HepG2 (cell line): ENCODE measurements around the gene PIK3C2B. TPM values are rescaled to one million over a fixed set of nuclear protein-coding genes. Genes with fewer than 3 reads are reported as not detected.

Experiments used
- ATAC-seq: fragments of 200-7000 bp; cut with Tn5 transposase; 3 replicates; pipeline ENCODE4 v1.9.1; 2020; ENCODE audit warnings: mild to moderate bottlenecking, moderate library complexity
- BruUV-seq: library from RNA; stranded (reverse); fragments of 400-500 nt; replicated peaks from 2 replicates; lab custom pipeline; 2021; lab: Mats Ljungman, UMichigan
- CTCF ChIA-PET: fragments of 300-600 bp; formaldehyde crosslinking; extraction: SDS; loops from one replicate; lab custom pipeline; 2021; ENCODE audit warnings: low total read pairs, inconsistent platforms, low intra/inter-chr PET ratio; lab: Yijun Ruan, JAX
- POLR2A ChIA-PET: fragments of 350-600 bp; sonication (Branson Sonifier 250); formaldehyde crosslinking; loops from one replicate; lab custom pipeline; 2020; ENCODE audit warnings: antibody characterized with exemption, inconsistent platforms; lab: Yijun Ruan, JAX
- DNase-seq: peaks from one replicate; pipeline ENCODE4 v3.0.0-alpha.2; 2015; ENCODE audit warnings: low spot score
- FAIRE-seq: peaks from 3 replicates; lab custom pipeline; 2011; peaks lifted over from hg19 to GRCh38; lab: Jason Lieb, UNC
- H2AFZ ChIP-seq: one replicate; pipeline ENCODE4 v1.6.1; 2011; ENCODE audit warnings: low read length, inconsistent platforms
- H3K27ac ChIP-seq: fragments of 300-600 bp; 3 replicates; pipeline ENCODE4 v1.8.0; 2011; ENCODE audit warnings: mixed run types, mild to moderate bottlenecking, mixed read lengths, low read length, inconsistent platforms; ENCODE audit not compliant: insufficient read depth; ENCODE audit errors: extremely low read length
- H3K27me3 ChIP-seq, 2 experiments: fragments of 200-600 bp in 1 of 2; 2 replicates in 1 of 2; 3 replicates in 1 of 2; pipeline versions ENCODE4 v1.6.0 to v1.8.0; 2011; ENCODE audit warnings: low read length in 2 of 2, mild to moderate bottlenecking in 2 of 2, moderate library complexity in 2 of 2, inconsistent platforms in 1 of 2; ENCODE audit not compliant: insufficient read depth in 2 of 2, control insufficient read depth in 1 of 2
- H3K36me3 ChIP-seq, 2 experiments: fragments of 200-600 bp in 1 of 2; replicated peaks in 1 of 2; 2 replicates in 1 of 2; 3 replicates in 1 of 2; pipeline versions ENCODE4 v1.5.1 to v1.8.0; 2011; ENCODE audit warnings: low read length in 2 of 2, inconsistent platforms in 1 of 2; ENCODE audit not compliant: insufficient read depth in 2 of 2, control insufficient read depth in 1 of 2
- H3K4me1 ChIP-seq: 2 replicates; pipeline ENCODE4 v1.5.1; 2012; ENCODE audit warnings: low read length, inconsistent platforms; ENCODE audit not compliant: insufficient read depth
- H3K4me2 ChIP-seq: 2 replicates; pipeline ENCODE4 v1.6.0; 2011; ENCODE audit warnings: low read depth, low read length, inconsistent platforms
- H3K4me3 ChIP-seq, 3 experiments: fragments of 200-600 bp in 1 of 3; sonication (generic), shearing (Covaris generic) in 1 of 3; replicated peaks in 1 of 3; 2 replicates each; pipeline ENCODE4 v1.5.1; 2011 to 2016; ENCODE audit warnings: low read length in 3 of 3, inconsistent platforms in 2 of 3, low read depth in 2 of 3, mild to moderate bottlenecking in 2 of 3, control low read depth in 1 of 3, mixed read lengths in 1 of 3; ENCODE audit not compliant: insufficient read depth in 1 of 3
- H3K79me2 ChIP-seq: one replicate; pipeline ENCODE4 v1.6.1; 2011; ENCODE audit warnings: low read length, inconsistent platforms; ENCODE audit not compliant: insufficient read depth
- H3K9ac ChIP-seq: 2 replicates; pipeline ENCODE4 v1.6.0; 2011; ENCODE audit warnings: mild to moderate bottlenecking, low read depth, low read length, inconsistent platforms; ENCODE audit not compliant: insufficient read depth
- H3K9me3 ChIP-seq: 2 replicates; pipeline ENCODE4 v1.5.1; 2012; ENCODE audit warnings: mild to moderate bottlenecking, low read length
- H4K20me1 ChIP-seq: 2 replicates; pipeline ENCODE4 v1.6.0; 2011; ENCODE audit warnings: inconsistent platforms, mild to moderate bottlenecking, low read length, moderate library complexity; ENCODE audit not compliant: insufficient read depth
- BATF2 ChIP-seq: sonication (generic); formaldehyde crosslinking; IDR thresholded peaks from 2 replicates; pipeline ENCODE4 v1.8.0; 2022; ENCODE audit warnings: mild to moderate bottlenecking, missing genetic modification reagents, moderate library complexity
- CENPT ChIP-seq: sonication (generic); formaldehyde crosslinking; IDR thresholded peaks from 2 replicates; pipeline ENCODE4 v1.8.0; 2022; ENCODE audit warnings: low read depth, mild to moderate bottlenecking, moderate library complexity, missing genetic modification reagents
- JUNB ChIP-seq: sonication (generic); formaldehyde crosslinking; IDR thresholded peaks from 2 replicates; pipeline ENCODE4 v1.8.0; 2022; ENCODE audit warnings: missing genetic modification reagents, mild to moderate bottlenecking, borderline replicate concordance
- KLF11 ChIP-seq: IDR thresholded peaks from 2 replicates; pipeline ENCODE4 v1.6.1; 2016; ENCODE audit warnings: missing compliant biosample characterization
- ONECUT2 ChIP-seq: sonication (generic); formaldehyde crosslinking; IDR thresholded peaks from 2 replicates; pipeline ENCODE4 v1.4.0; 2020; ENCODE audit warnings: missing genetic modification reagents
- SIX4 ChIP-seq: sonication (generic); formaldehyde crosslinking; IDR thresholded peaks from 2 replicates; pipeline ENCODE4 v1.4.0; 2020; ENCODE audit warnings: missing genetic modification reagents
- SP4 ChIP-seq: sonication (generic); formaldehyde crosslinking; IDR thresholded peaks from 2 replicates; pipeline ENCODE4 v1.8.1; 2023; ENCODE audit warnings: mild to moderate bottlenecking, missing genetic modification reagents
- TFDP2 ChIP-seq: sonication (generic); formaldehyde crosslinking; IDR thresholded peaks from 2 replicates; pipeline ENCODE4 v1.4.0; 2020; ENCODE audit warnings: missing genetic modification reagents
- ZNF513 ChIP-seq: sonication (generic); formaldehyde crosslinking; conservative IDR thresholded peaks from 2 replicates; pipeline ENCODE4 v1.5.0; 2020; ENCODE audit warnings: missing genetic modification reagents
- WGBS: methylation state at CpG from one replicate; pipeline ENCODE4 v1.1.6; 2017; ENCODE audit warnings: low lambda C conversion rate; 5-methylcytosine and 5-hydroxymethylcytosine counted together
- in situ Hi-C: cut with HindIII; loops from 2 replicates; pipeline ENCODE4 v1.10.0; 2017; ENCODE audit warnings: low pct_unique_long_range_greater_than_20kb; ENCODE audit not compliant: extremely low pct_ligation_motif_present
- intact Hi-C: fragments of 100-400 bp; cut with micrococcal nuclease; formaldehyde crosslinking; loops from one replicate; pipeline ENCODE4 v1.10.0; 2022; ENCODE audit not compliant: unreplicated experiment
- polyA plus RNA-seq, 8 experiments: library from polyadenylated mRNA; depleted of rRNA in 3 of 8; stranded (reverse) in 7 of 8; unstranded in 1 of 8; fragments of >200 nt; fragmentation: Illumina TruSeq in 4 of 8; extraction: Trizol in 4 of 8; gene quantifications; 2 replicates each; pipeline versions ENCODE4 v1.2.1 to v1.2.3, GENCODE V29; 2011 to 2016; ENCODE audit warnings: low read depth in 4 of 8, missing spikeins in 1 of 8, mixed read lengths in 1 of 8; ENCODE audit not compliant: insufficient read depth in 1 of 8
- total RNA-seq, 5 experiments: library from RNA; depleted of rRNA; stranded (reverse); fragments of >200 nt; fragmentation: Illumina TruSeq; extraction: Trizol; gene quantifications; 2 replicates each; pipeline ENCODE4 v1.2.3, GENCODE V29; 2016; ENCODE audit warnings: low read depth in 1 of 5

PIK3C2B gene
- total and polyA plus RNA-seq, 2 of the 13 experiments (the other 11 are each of a cell fraction or from before 2014, with no cell fraction given), result 3.4 to 4.5 TPM

GRCh38 chr1:204468206-204468605 is 26.4 kb downstream of the PIK3C2B start:
- H3K9me3 ChIP-seq, result no peaks in the 10 kb centered on the region
- ChIA-PET CTCF (no interaction called here), POLR2A (no interaction called here)
- H2AFZ ChIP-seq, result no peak overlapping the region
- no peak for ATAC-seq
- H3K27me3 ChIP-seq, result no peaks in the 10 kb centered on the region
- H3K9ac ChIP-seq, result no peak overlapping the region
- intact Hi-C loops (no loop called here), in situ Hi-C loops (no loop called here)
- H3K27ac ChIP-seq, result no peak overlapping the region
- no TSS peak for BruUV-seq
- no peak overlapping the region for H3K4me2 ChIP-seq
- H3K4me3 ChIP-seq, result no peak overlapping the region
- H4K20me1 ChIP-seq, result no peaks in the 10 kb centered on the region
- no peaks in the 10 kb centered on the region for H3K4me1 ChIP-seq
- 99% methylated on average over 9 of the region's 10 CpGs for WGBS
- DNase-seq, result no peak
- FAIRE-seq, result no peak
- no peak for TF ChIP-seq CENPT (CRISPR knock-in tag)
- TF ChIP-seq, all 625 proteins: peak for 0
- H3K36me3 ChIP-seq, result peaks cover 3 to 5% of the 10 kb centered on the region in 2 experiments; a peak in 1 of 5 replicates
- H3K79me2 ChIP-seq, result no peaks in the 10 kb centered on the region

- ATAC-seq (no peak), FAIRE-seq (no peak), DNase-seq (no peak)
- H3K4me2 ChIP-seq, result no peak overlapping the region
- H3K27ac ChIP-seq, result no peak overlapping the region
- H3K9ac ChIP-seq, result no peak overlapping the region
- H3K4me1 ChIP-seq, result no peaks in the 10 kb centered on the region
- no TSS peak for BruUV-seq
- H3K27me3 ChIP-seq, result no peaks in the 10 kb centered on the region
- H3K9me3 ChIP-seq, result no peaks in the 10 kb centered on the region
- peaks cover 3 to 5% of the 10 kb centered on the region in 2 experiments; a peak in 1 of 5 replicates for H3K36me3 ChIP-seq
- ChIA-PET CTCF (no interaction called here), POLR2A (interaction anchor here (0.8 kb wide), 1 partner anchor 27 kb away, joined by 6 read pairs; the partner anchor contains the start of gene PIK3C2B)
- no peak overlapping the region for H3K4me3 ChIP-seq
- in situ Hi-C loops (no loop called here), intact Hi-C loops (no loop called here)
- no peak overlapping the region for H2AFZ ChIP-seq
- H3K79me2 ChIP-seq, result no peaks in the 10 kb centered on the region
- no peak for TF ChIP-seq SP4 (CRISPR knock-in tag)
- TF ChIP-seq KLF11 (CRISPR knock-in tag), result no peak
- TF ChIP-seq ONECUT2 (CRISPR knock-in tag), result no peak
- TF ChIP-seq BATF2, result no peak
- no peak for TF ChIP-seq SIX4 (CRISPR knock-in tag)
- no peak for TF ChIP-seq JUNB (CRISPR knock-in tag)
- no peak for TF ChIP-seq TFDP2 (CRISPR knock-in tag)
- no peak for TF ChIP-seq ZNF513
- WGBS, result 90% methylated on average over 7 of the region's 17 CpGs
- H4K20me1 ChIP-seq, result no peaks in the 10 kb centered on the region
Measured at GRCh38 chr1:204466416-204467405, 27.9 kb downstream of the PIK3C2B start.
